ENCODE measurements around the gene RCN2. TPM values are rescaled to one million over a fixed set of nuclear protein-coding genes. Genes with fewer than 3 reads are reported as not detected.

The RCN2 gene
- total RNA-seq, 1 experiment from 2014 or later = 46.1 TPM

- Histone ChIP-seq H3F3A (ENCODE audit: insufficient read depth, low read depth) (no peaks in the 10 kb centered on the region), H3K36me3 (ENCODE audit: low read depth) (no peaks in the 10 kb centered on the region), H3K27me3 (ENCODE audit: insufficient read depth, low read depth) (0 out of 2 replicates have a peak, but pooled peaks cover 10% of the 10 kb centered on the region), H4K20me1 (ENCODE audit: insufficient read depth) (no peaks in the 10 kb centered on the region), H3K27ac (no peak overlapping the region), H3K9me3 (ENCODE audit: insufficient read depth, low read depth) (no peaks in the 10 kb centered on the region), H3K4me3 (no peak overlapping the region), H3K4me2 (no peak overlapping the region), H3K9me2 (ENCODE audit: insufficient read depth) (no peaks in the 10 kb centered on the region), H2AFZ (no peak overlapping the region), H3K79me2 (ENCODE audit: low read depth) (no peaks in the 10 kb centered on the region), H3K4me1 (replicated peaks; ENCODE audit: insufficient read depth) (no peaks in the 10 kb centered on the region)
- ChIA-PET POLR2A (ENCODE audit: unreplicated experiment) (interaction anchor here (0.6 kb wide), 1 partner anchor 80 kb away, joined by 4 read pairs; no protein-coding TSS in a partner anchor), CTCF (no interaction called here)
- intact Hi-C loops (cut with micrococcal nuclease; ENCODE audit: unreplicated experiment) = no loop called here
- TF ChIP-seq EZH2 (IDR thresholded peaks at IDR 0.05; ENCODE audit: low read depth) (no peak), CTCF (conservative IDR thresholded peaks at IDR 0.05) (no peak)
- BruUV-seq (replicated peaks) = no TSS peak
- no peak for DNase-seq
Measured at GRCh38 chr15:76967067-76967466, 35.5 kb downstream of the RCN2 start.

- Histone ChIP-seq H3K4me3 (no peak overlapping the region), H3K27me3 (ENCODE audit: insufficient read depth, low read depth) (0 out of 2 replicates have a peak, but pooled peaks cover 10% of the 10 kb centered on the region), H3F3A (ENCODE audit: insufficient read depth, low read depth) (no peaks in the 10 kb centered on the region), H3K79me2 (ENCODE audit: low read depth) (no peaks in the 10 kb centered on the region), H4K20me1 (ENCODE audit: insufficient read depth) (no peaks in the 10 kb centered on the region), H3K4me1 (replicated peaks; ENCODE audit: insufficient read depth) (no peaks in the 10 kb centered on the region), H3K9me3 (ENCODE audit: insufficient read depth, low read depth) (no peaks in the 10 kb centered on the region), H3K4me2 (no peak overlapping the region), H3K9me2 (ENCODE audit: insufficient read depth) (no peaks in the 10 kb centered on the region), H3K36me3 (ENCODE audit: low read depth) (no peaks in the 10 kb centered on the region), H3K27ac (no peak overlapping the region), H2AFZ (no peak overlapping the region)
- no TSS peak for BruUV-seq (replicated peaks)
- CTCF ChIA-PET = no interaction called here
- DNase-seq = no peak
- TF ChIP-seq EZH2 (IDR thresholded peaks at IDR 0.05; ENCODE audit: low read depth) (no peak), CTCF (conservative IDR thresholded peaks at IDR 0.05) (no peak)
- intact Hi-C loops (cut with micrococcal nuclease; ENCODE audit: unreplicated experiment) = no loop called here
- POLR2A ChIA-PET (ENCODE audit: unreplicated experiment) = interaction anchor here (0.6 kb wide), 1 partner anchor 91 kb away, joined by 3 read pairs; no protein-coding TSS in a partner anchor
Measured at GRCh38 chr15:76968306-76968705, 36.8 kb downstream of the RCN2 start.

GRCh38 chr15:76972389-76973361 is 41.1 kb downstream of the RCN2 start:
- Histone ChIP-seq H3K4me2 (no peak overlapping the region), H3F3A (ENCODE audit: insufficient read depth, low read depth) (no peaks in the 10 kb centered on the region), H3K9me3 (ENCODE audit: insufficient read depth, low read depth) (no peaks in the 10 kb centered on the region), H3K9me2 (ENCODE audit: insufficient read depth) (no peaks in the 10 kb centered on the region), H4K20me1 (ENCODE audit: insufficient read depth) (no peaks in the 10 kb centered on the region), H3K27ac (no peak overlapping the region), H3K4me3 (no peak overlapping the region), H3K4me1 (replicated peaks; ENCODE audit: insufficient read depth) (no peaks in the 10 kb centered on the region), H3K27me3 (ENCODE audit: insufficient read depth, low read depth) (no peaks in the 10 kb centered on the region), H3K79me2 (ENCODE audit: low read depth) (no peaks in the 10 kb centered on the region), H3K36me3 (ENCODE audit: low read depth) (no peaks in the 10 kb centered on the region), H2AFZ (no peak overlapping the region)
- no TSS peak for BruUV-seq (replicated peaks)
- no peak for DNase-seq
- intact Hi-C loops (cut with micrococcal nuclease; ENCODE audit: unreplicated experiment) = no loop called here
- TF ChIP-seq EZH2 (IDR thresholded peaks at IDR 0.05; ENCODE audit: low read depth) = no peak
- CTCF ChIA-PET = interaction anchor here (0.6 kb wide), 1 partner anchor 878 kb away, joined by 4 read pairs; no protein-coding TSS in a partner anchor
- POLR2A ChIA-PET (ENCODE audit: unreplicated experiment) = no interaction called here
